ENCODE measurements around the gene ASAH2B.
"Not testable (repeated sequence)": the region's sequence is repeated elsewhere in the genome, so short reads cannot be mapped to it uniquely, and the experiment has no call there.

GRCh38 chr10:50742820-50743219 is 3.1 kb downstream of the ASAH2B start:
- TF ChIP-seq CTCF, POLR2A (IDR thresholded peaks at IDR 0.05): not testable (repeated sequence)

All from upper lobe of left lung (tissue), 4 donors.